Measurements from ENCODE around the gene RASL11A.

- TF ChIP-seq CTCF (IDR thresholded peaks at IDR 0.05) (no peak), POLR2A (IDR thresholded peaks at IDR 0.05) (no peak)
Measured at GRCh38 chr13:27257648-27258253, 12.9 kb upstream of the RASL11A start.
